Fibroblast of the conjunctiva (primary cell): Measurements from ENCODE around the gene MACROD2.

Experiments used
- DNase-seq: peaks from one replicate; pipeline ENCODE4 v3.0.0-alpha.2; 2010; ENCODE audit warnings: low read depth

MACROD2 gene

GRCh38 chr20:15059438-15059837, 1064.1 kb downstream of the MACROD2 start:
- no peak for DNase-seq

GRCh38 chr20:15060265-15061060, 1065.1 kb downstream of the MACROD2 start:
- DNase-seq: no peak

- no peak for DNase-seq
These were observed 1065.7 kb downstream of the MACROD2 start for GRCh38 chr20:15061061-15061430.

- DNase-seq: no peak
These were observed 1066.6 kb downstream of the MACROD2 start for GRCh38 chr20:15061955-15062354.

GRCh38 chr20:15063081-15063480, 1067.8 kb downstream of the MACROD2 start:
- DNase-seq: no peak

GRCh38 chr20:15064741-15065140, 1069.4 kb downstream of the MACROD2 start:
- DNase-seq: no peak

GRCh38 chr20:15065794-15066193, 1070.5 kb downstream of the MACROD2 start:
- DNase-seq: peak; percentile 38

GRCh38 chr20:15068486-15068885, 1073.2 kb downstream of the MACROD2 start:
- DNase-seq: no peak

- no peak for DNase-seq
These were observed 1074.0 kb downstream of the MACROD2 start for GRCh38 chr20:15069355-15069754.

GRCh38 chr20:15071085-15071808, 1075.9 kb downstream of the MACROD2 start:
- DNase-seq: no peak

GRCh38 chr20:15072316-15072715, 1077.0 kb downstream of the MACROD2 start:
- no peak for DNase-seq

GRCh38 chr20:15075586-15075985, 1080.3 kb downstream of the MACROD2 start:
- DNase-seq: no peak

GRCh38 chr20:15076785-15077184, 1081.5 kb downstream of the MACROD2 start:
- DNase-seq: no peak

- DNase-seq: no peak
These were observed 1082.5 kb downstream of the MACROD2 start for GRCh38 chr20:15077733-15078250.

GRCh38 chr20:15079594-15080340, 1084.5 kb downstream of the MACROD2 start:
- no peak for DNase-seq

- no peak for DNase-seq
These were observed 1085.9 kb downstream of the MACROD2 start for GRCh38 chr20:15081261-15081660.

GRCh38 chr20:15091421-15092037, 1096.2 kb downstream of the MACROD2 start:
- no peak for DNase-seq

GRCh38 chr20:15098351-15098750, 1103.0 kb downstream of the MACROD2 start:
- no peak for DNase-seq

- DNase-seq: no peak
These were observed 1103.8 kb downstream of the MACROD2 start for GRCh38 chr20:15099130-15099529.

GRCh38 chr20:15100506-15101160, 1105.3 kb downstream of the MACROD2 start:
- DNase-seq: no peak

GRCh38 chr20:15107931-15108330, 1112.6 kb downstream of the MACROD2 start:
- no peak for DNase-seq

- DNase-seq: no peak
These were observed 1114.2 kb downstream of the MACROD2 start for GRCh38 chr20:15109494-15109893.
